HepG2 (cell line): ENCODE results near the gene C22orf15. TPM values are rescaled to one million over a fixed set of nuclear protein-coding genes. Genes with fewer than 3 reads are reported as not detected.

Experiments
- ATF7-NPFF ChIP-seq: sonication (generic); formaldehyde crosslinking; IDR thresholded peaks from 2 replicates; pipeline ENCODE4 v1.8.1; 2023; ENCODE audit warnings: mild to moderate bottlenecking, low read depth, missing genetic modification reagents, moderate library complexity
- BHLHE40 ChIP-seq: IDR thresholded peaks from 2 replicates; pipeline ENCODE4 v1.6.1; 2011; ENCODE audit warnings: low read length, improper control_type of control experiment
- CCAR2 ChIP-seq: fragments of 200-400 bp; formaldehyde crosslinking; optimal IDR thresholded peaks from 2 replicates; pipeline ENCODE3; 2018; ENCODE audit warnings: low read depth, mild to moderate bottlenecking, low read length, moderate library complexity
- FOXM1 ChIP-seq: sonication (generic); formaldehyde crosslinking; IDR thresholded peaks from 2 replicates; pipeline ENCODE4 v1.5.0; 2020; ENCODE audit warnings: missing genetic modification reagents
- MIER3 ChIP-seq: IDR thresholded peaks from 2 replicates; pipeline ENCODE4 v1.6.1; 2016; ENCODE audit warnings: missing compliant biosample characterization, borderline replicate concordance
- PHF5A ChIP-seq: IDR thresholded peaks from one replicate; pipeline ENCODE4 v1.6.1; 2018; ENCODE audit warnings: low read depth, missing genetic modification reagents; ENCODE audit not compliant: unreplicated experiment
- RBM39 ChIP-seq: fragments of 200-400 bp; formaldehyde crosslinking; IDR thresholded peaks from one replicate; pipeline ENCODE4 v1.6.1; 2018; ENCODE audit warnings: antibody characterized with exemption, mild to moderate bottlenecking, low read depth, low read length; ENCODE audit not compliant: poor library complexity, severe bottlenecking
- SP4 ChIP-seq: sonication (generic); formaldehyde crosslinking; IDR thresholded peaks from 2 replicates; pipeline ENCODE4 v1.8.1; 2023; ENCODE audit warnings: mild to moderate bottlenecking, missing genetic modification reagents
- SRSF4 ChIP-seq: fragments of 200-400 bp; formaldehyde crosslinking; IDR thresholded peaks from one replicate; pipeline ENCODE4 v1.6.1; 2018; ENCODE audit warnings: mild to moderate bottlenecking, low read depth, low read length, moderate library complexity; ENCODE audit not compliant: poor library complexity, severe bottlenecking
- THAP11 ChIP-seq: IDR thresholded peaks from 2 replicates; pipeline ENCODE4 v1.6.1; 2016; ENCODE audit warnings: missing biosample characterization, missing genetic modification reagents
- TOE1 ChIP-seq: sonication (generic); formaldehyde crosslinking; IDR thresholded peaks from 2 replicates; pipeline ENCODE4 v1.4.0; 2020; ENCODE audit warnings: mild to moderate bottlenecking, missing genetic modification reagents
- ZFP36 ChIP-seq: fragments of 150-350 bp; IDR thresholded peaks from 2 replicates; pipeline ENCODE4 v1.6.1; 2018; ENCODE audit warnings: borderline replicate concordance, low read length, low read depth; ENCODE audit not compliant: partially characterized antibody
- ZNF354B ChIP-seq: sonication (generic); formaldehyde crosslinking; IDR thresholded peaks from 2 replicates; pipeline ENCODE4 v1.8.0; 2022; ENCODE audit warnings: mild to moderate bottlenecking, missing genetic modification reagents
- ZNF670 ChIP-seq: sonication (generic); formaldehyde crosslinking; IDR thresholded peaks from 2 replicates; pipeline ENCODE4 v1.8.0; 2022; ENCODE audit warnings: mild to moderate bottlenecking, missing genetic modification reagents, borderline replicate concordance
- ZNF720 ChIP-seq: sonication (generic); formaldehyde crosslinking; IDR thresholded peaks from 2 replicates; pipeline ENCODE4 v1.4.0; 2020; ENCODE audit warnings: missing genetic modification reagents
- polyA plus RNA-seq, 8 experiments: library from polyadenylated mRNA; depleted of rRNA in 3 of 8; stranded (reverse) in 7 of 8; unstranded in 1 of 8; fragments of >200 nt; fragmentation: Illumina TruSeq in 4 of 8; extraction: Trizol in 4 of 8; gene quantifications; 2 replicates each; pipeline versions ENCODE4 v1.2.1 to v1.2.3, GENCODE V29; 2011 to 2016; ENCODE audit warnings: low read depth in 4 of 8, missing spikeins in 1 of 8, mixed read lengths in 1 of 8; ENCODE audit not compliant: insufficient read depth in 1 of 8
- total RNA-seq, 5 experiments: library from RNA; depleted of rRNA; stranded (reverse); fragments of >200 nt; fragmentation: Illumina TruSeq; extraction: Trizol; gene quantifications; 2 replicates each; pipeline ENCODE4 v1.2.3, GENCODE V29; 2016; ENCODE audit warnings: low read depth in 1 of 5
- TF ChIP-seq, protein P1 (sequence below), 2 experiments: sonication (generic) in 1 of 2; formaldehyde crosslinking in 1 of 2; IDR thresholded peaks; 2 replicates each; pipeline versions ENCODE4 v1.4.0 to v1.6.1; 2018 to 2020; ENCODE audit warnings: missing genetic modification reagents in 2 of 2, borderline replicate concordance in 1 of 2, low read depth in 1 of 2, mild to moderate bottlenecking in 1 of 2, missing biosample characterization in 1 of 2
- TF ChIP-seq, protein P2 (sequence below): sonication (generic); formaldehyde crosslinking; IDR thresholded peaks from 2 replicates; pipeline ENCODE4 v1.8.0; 2022; ENCODE audit warnings: mild to moderate bottlenecking, missing genetic modification reagents, borderline replicate concordance
- TF ChIP-seq, protein P3 (sequence below): IDR thresholded peaks from 2 replicates; pipeline ENCODE4 v1.6.1; 2016; ENCODE audit warnings: control low read depth
- TF ChIP-seq, protein P4 (sequence below): sonication (generic); formaldehyde crosslinking; IDR thresholded peaks from 2 replicates; pipeline ENCODE4 v1.4.0; 2020; ENCODE audit warnings: missing genetic modification reagents
- TF ChIP-seq, protein P5 (sequence below): IDR thresholded peaks from 2 replicates; pipeline ENCODE4 v1.6.1; 2016; ENCODE audit warnings: missing compliant biosample characterization, missing genetic modification reagents, borderline replicate concordance

The C22orf15 gene
- total and polyA plus RNA-seq, 2 of the 13 experiments (the other 11 are each of a cell fraction or from before 2014, with no cell fraction given) = not detected

DNA sequence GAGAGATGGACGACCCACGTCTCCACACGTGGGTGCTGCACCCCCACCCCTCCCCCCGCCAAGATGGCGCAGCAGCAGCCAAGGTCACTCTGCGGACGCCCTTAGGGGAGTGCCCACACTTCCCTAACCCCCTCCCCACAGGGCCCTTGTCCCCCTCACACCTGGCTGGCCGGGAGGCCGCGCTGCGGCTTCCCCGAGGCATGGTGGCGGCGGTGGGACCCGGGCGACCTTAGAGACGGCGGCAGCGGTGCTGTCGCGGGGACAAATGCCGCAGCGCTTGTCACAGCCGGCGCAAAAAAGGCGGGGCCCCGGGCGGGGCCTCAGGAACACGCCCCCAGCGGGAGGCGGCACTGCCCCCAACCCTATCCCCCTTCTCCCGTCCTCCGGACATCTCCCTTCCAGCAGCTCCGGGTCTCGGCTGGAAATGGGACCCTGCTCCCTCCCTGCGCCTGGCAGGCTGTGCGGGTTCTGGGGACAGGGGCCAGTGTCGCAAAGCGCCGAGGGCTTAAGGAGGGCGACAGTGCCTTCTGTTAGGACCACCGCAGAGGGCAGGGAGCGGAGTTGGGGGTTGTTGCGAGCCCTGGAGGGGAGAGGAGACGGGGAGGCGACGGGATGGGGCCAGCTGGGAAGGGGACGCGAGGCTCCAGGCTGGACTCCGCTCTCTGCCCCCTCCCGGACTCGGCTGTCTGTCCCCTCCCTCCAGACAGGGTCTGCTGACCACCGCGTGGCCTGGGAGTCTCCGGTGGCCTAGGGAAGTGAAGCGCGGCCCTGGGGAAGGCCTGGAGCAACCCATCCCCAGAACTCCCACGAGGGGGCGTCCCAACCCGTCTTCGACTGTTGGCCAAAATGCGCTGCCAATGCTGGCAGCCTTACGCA lies 5.1 kb downstream of the C22orf15 start, which contains the start of gene CHCHD10 (continued):
- TF ChIP-seq ZNF670 (CRISPR knock-in tag) (peak; percentile 95), ATF7-NPFF (CRISPR knock-in tag) (no peak; the same call in 1 of the 2 replicates), SRSF4 (no peak), THAP11 (no peak; the same call in 1 of the 2 replicates), ZNF720 (CRISPR knock-in tag) (no peak), ZFP36 (no peak), SP4 (CRISPR knock-in tag) (peak; percentile 69), BHLHE40 (0 out of 2 replicates have a peak, but pooled peaks have one; percentile 13), MIER3 (CRISPR knock-in tag) (0 out of 2 replicates have a peak, but pooled peaks have one; percentile 20), CCAR2 (no peak), ZNF354B (no peak; the same call in 1 of the 2 replicates), RBM39 (no peak), TOE1 (CRISPR knock-in tag) (0 out of 2 replicates have a peak, but pooled peaks have one; percentile 60), PHF5A (CRISPR knock-in tag) (no peak), FOXM1 (no peak)
- TF ChIP-seq, protein P1, sequence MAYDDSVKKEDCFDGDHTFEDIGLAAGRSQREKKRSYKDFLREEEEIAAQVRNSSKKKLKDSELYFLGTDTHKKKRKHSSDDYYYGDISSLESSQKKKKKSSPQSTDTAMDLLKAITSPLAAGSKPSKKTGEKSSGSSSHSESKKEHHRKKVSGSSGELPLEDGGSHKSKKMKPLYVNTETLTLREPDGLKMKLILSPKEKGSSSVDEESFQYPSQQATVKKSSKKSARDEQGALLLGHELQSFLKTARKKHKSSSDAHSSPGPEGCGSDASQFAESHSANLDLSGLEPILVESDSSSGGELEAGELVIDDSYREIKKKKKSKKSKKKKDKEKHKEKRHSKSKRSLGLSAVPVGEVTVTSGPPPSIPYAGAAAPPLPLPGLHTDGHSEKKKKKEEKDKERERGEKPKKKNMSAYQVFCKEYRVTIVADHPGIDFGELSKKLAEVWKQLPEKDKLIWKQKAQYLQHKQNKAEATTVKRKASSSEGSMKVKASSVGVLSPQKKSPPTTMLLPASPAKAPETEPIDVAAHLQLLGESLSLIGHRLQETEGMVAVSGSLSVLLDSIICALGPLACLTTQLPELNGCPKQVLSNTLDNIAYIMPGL (CRISPR knock-in tag; IDR thresholded peaks at IDR 0.05; ENCODE audit: borderline replicate concordance in 1 of 2, low read depth in 1 of 2) = peak; percentile 82 to 92
- TF ChIP-seq, protein P2, sequence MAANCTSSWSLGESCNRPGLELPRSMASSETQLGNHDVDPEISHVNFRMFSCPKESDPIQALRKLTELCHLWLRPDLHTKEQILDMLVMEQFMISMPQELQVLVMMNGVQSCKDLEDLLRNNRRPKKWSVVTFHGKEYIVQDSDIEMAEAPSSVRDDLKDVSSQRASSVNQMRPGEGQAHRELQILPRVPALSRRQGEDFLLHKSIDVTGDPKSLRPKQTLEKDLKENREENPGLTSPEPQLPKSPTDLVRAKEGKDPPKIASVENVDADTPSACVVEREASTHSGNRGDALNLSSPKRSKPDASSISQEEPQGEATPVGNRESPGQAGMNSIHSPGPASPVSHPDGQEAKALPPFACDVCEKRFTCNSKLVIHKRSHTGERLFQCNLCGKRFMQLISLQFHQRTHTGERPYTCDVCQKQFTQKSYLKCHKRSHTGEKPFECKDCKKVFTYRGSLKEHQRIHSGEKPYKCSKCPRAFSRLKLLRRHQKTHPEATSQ (CRISPR knock-in tag) = no peak; the same call in 1 of the 2 replicates
- TF ChIP-seq, protein P3, sequence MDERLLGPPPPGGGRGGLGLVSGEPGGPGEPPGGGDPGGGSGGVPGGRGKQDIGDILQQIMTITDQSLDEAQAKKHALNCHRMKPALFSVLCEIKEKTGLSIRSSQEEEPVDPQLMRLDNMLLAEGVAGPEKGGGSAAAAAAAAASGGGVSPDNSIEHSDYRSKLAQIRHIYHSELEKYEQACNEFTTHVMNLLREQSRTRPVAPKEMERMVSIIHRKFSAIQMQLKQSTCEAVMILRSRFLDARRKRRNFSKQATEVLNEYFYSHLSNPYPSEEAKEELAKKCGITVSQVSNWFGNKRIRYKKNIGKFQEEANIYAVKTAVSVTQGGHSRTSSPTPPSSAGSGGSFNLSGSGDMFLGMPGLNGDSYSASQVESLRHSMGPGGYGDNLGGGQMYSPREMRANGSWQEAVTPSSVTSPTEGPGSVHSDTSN (CRISPR knock-in tag) = no peak
- TF ChIP-seq, protein P4, sequence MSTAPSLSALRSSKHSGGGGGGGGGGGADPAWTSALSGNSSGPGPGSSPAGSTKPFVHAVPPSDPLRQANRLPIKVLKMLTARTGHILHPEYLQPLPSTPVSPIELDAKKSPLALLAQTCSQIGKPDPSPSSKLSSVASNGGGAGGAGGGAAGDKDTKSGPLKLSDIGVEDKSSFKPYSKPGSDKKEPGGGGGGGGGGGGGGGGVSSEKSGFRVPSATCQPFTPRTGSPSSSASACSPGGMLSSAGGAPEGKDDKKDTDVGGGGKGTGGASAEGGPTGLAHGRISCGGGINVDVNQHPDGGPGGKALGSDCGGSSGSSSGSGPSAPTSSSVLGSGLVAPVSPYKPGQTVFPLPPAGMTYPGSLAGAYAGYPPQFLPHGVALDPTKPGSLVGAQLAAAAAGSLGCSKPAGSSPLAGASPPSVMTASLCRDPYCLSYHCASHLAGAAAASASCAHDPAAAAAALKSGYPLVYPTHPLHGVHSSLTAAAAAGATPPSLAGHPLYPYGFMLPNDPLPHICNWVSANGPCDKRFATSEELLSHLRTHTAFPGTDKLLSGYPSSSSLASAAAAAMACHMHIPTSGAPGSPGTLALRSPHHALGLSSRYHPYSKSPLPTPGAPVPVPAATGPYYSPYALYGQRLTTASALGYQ = peak; percentile 33; the same call in 1 of the 2 replicates
- TF ChIP-seq, protein P5, sequence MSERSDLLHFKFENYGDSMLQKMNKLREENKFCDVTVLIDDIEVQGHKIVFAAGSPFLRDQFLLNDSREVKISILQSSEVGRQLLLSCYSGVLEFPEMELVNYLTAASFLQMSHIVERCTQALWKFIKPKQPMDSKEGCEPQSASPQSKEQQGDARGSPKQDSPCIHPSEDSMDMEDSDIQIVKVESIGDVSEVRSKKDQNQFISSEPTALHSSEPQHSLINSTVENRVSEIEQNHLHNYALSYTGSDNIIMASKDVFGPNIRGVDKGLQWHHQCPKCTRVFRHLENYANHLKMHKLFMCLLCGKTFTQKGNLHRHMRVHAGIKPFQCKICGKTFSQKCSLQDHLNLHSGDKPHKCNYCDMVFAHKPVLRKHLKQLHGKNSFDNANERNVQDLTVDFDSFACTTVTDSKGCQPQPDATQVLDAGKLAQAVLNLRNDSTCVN = no peak; the same call in 1 of the 2 replicates
